Hepatocyte (in vitro differentiated cells): Measurements from ENCODE around the gene PLEKHJ1. TPM values are rescaled to one million over a fixed set of nuclear protein-coding genes. Genes with fewer than 3 reads are reported as not detected.

Source experiments
- DNase-seq: peaks from one replicate; pipeline ENCODE4 v3.0.0-alpha.2; 2016; ENCODE audit warnings: low spot score
- H2AFZ ChIP-seq: fragments of 200-600 bp; sonication (generic); 2 replicates; pipeline ENCODE4 v1.6.0; 2016; ENCODE audit warnings: antibody characterized with exemption, mild to moderate bottlenecking
- H3K27ac ChIP-seq: fragments of 200-600 bp; sonication (generic); 2 replicates; pipeline ENCODE4 v1.5.1; 2016; ENCODE audit warnings: mild to moderate bottlenecking
- H3K27me3 ChIP-seq: fragments of 200-600 bp; sonication (generic); 2 replicates; pipeline ENCODE4 v1.6.1; 2016
- H3K36me3 ChIP-seq: fragments of 200-600 bp; sonication (generic); replicated peaks from 2 replicates; pipeline ENCODE4 v1.5.1; 2016; ENCODE audit warnings: low read depth; ENCODE audit not compliant: insufficient read depth
- H3K4me1 ChIP-seq: fragments of 200-600 bp; sonication (generic); 2 replicates; pipeline ENCODE4 v1.5.1; 2016; ENCODE audit warnings: mild to moderate bottlenecking, moderate library complexity; ENCODE audit not compliant: insufficient read depth
- H3K4me2 ChIP-seq: fragments of 200-600 bp; sonication (generic); 2 replicates; pipeline ENCODE4 v1.6.0; 2016
- H3K4me3 ChIP-seq: fragments of 200-600 bp; sonication (generic); 2 replicates; pipeline ENCODE4 v1.5.1; 2016; ENCODE audit warnings: mild to moderate bottlenecking
- H3K79me2 ChIP-seq: fragments of 200-600 bp; sonication (generic); 2 replicates; pipeline ENCODE4 v1.6.0; 2017; ENCODE audit warnings: mild to moderate bottlenecking
- H3K9me2 ChIP-seq: fragments of 200-600 bp; sonication (generic); replicated peaks from 2 replicates; pipeline ENCODE4 v1.6.0; 2017; ENCODE audit warnings: mild to moderate bottlenecking; ENCODE audit not compliant: insufficient read depth
- H3K9me3 ChIP-seq: fragments of 200-600 bp; sonication (generic); 2 replicates; pipeline ENCODE4 v1.5.1; 2016; ENCODE audit warnings: low read depth, mild to moderate bottlenecking
- H4K20me1 ChIP-seq: fragments of 200-600 bp; sonication (generic); 2 replicates; pipeline ENCODE4 v1.6.0; 2016; ENCODE audit warnings: mild to moderate bottlenecking; ENCODE audit not compliant: insufficient read depth, poor library complexity, severe bottlenecking
- EZH2 ChIP-seq: fragments of 200-600 bp; sonication (generic); IDR thresholded peaks from 2 replicates; pipeline ENCODE4 v1.6.1; 2016; ENCODE audit warnings: antibody characterized with exemption, mild to moderate bottlenecking, borderline replicate concordance
- EZH2phosphoT487 ChIP-seq: fragments of 200-600 bp; sonication (generic); IDR thresholded peaks from one replicate; pipeline ENCODE4 v1.6.1; 2018; ENCODE audit warnings: antibody characterized with exemption, mild to moderate bottlenecking, low read depth, moderate library complexity; ENCODE audit not compliant: unreplicated experiment, severe bottlenecking
- WGBS: methylation state at CpG from one replicate; pipeline ENCODE4 v1.1.6; 2016; ENCODE audit warnings: low lambda C conversion rate; ENCODE audit errors: missing lambda C conversion rate; 5-methylcytosine and 5-hydroxymethylcytosine counted together
- polyA plus RNA-seq: library from polyadenylated mRNA; unstranded; fragments of >200 nt; fragmentation: Nextera tagmentation; extraction: Ambion mirVana; gene quantifications from 2 replicates; pipeline ENCODE4 v1.2.1, GENCODE V29; 2016
- total RNA-seq: library from RNA; depleted of rRNA; stranded (reverse); fragments of >200 nt; gene quantifications from 2 replicates; pipeline ENCODE4 v1.2.3, GENCODE V29; 2014
- TF ChIP-seq, protein P1 (sequence below): fragments of 200-600 bp; sonication (generic); IDR thresholded peaks from 2 replicates; pipeline ENCODE4 v1.5.1; 2016; ENCODE audit warnings: antibody characterized with exemption, mild to moderate bottlenecking; ENCODE audit not compliant: poor library complexity

The PLEKHJ1 gene
- total and polyA plus RNA-seq, 2 experiments from 2014 or later: 165 to 190 TPM

DNA sequence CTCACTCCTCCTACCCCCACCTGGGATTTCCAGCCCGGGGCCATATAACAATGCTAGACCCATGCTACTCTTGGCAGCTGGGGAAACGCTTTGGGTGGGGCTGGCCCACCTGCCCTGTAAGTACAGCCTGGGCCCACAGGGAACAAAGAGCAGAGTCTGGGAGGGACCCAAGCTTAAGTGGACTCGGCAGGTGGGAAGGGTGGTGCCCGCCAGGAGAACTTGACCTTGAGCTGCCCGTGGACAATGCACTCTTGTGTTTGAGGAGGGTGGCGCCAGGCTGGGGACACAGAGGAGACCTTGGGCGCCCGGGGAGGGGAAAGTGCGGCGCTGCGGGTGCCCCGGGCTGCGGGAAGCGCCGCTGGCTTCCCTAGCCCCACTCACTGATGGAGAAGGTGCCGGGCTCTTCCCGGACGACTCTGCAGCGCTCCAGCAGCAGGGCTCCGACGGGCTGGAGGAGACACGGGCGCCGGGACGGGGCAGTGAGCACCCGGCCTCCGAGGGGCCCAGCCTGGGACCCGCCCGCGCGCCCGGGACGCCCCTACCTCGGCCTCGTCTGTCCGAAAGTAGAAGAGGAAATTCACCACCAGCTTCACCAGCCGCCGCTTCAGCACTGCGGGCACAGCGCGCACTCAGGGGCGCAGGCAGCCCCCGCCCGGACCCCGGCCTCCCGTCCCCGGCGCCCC lies 607 bp downstream of the PLEKHJ1 start:
- Histone ChIP-seq H3K9me2 (no peaks in the 10 kb centered on the region), H3K9me3 (no peaks in the 10 kb centered on the region), H3K36me3 (no peaks in the 10 kb centered on the region), H3K27me3 (no peaks in the 10 kb centered on the region), H3K4me2 (peak overlapping the region; percentile 84), H4K20me1 (peaks cover 24% of the 10 kb centered on the region), H2AFZ (peak overlapping the region; percentile 4), H3K27ac (peak overlapping the region; percentile 97), H3K79me2 (peaks cover 77% of the 10 kb centered on the region), H3K4me1 (peaks cover 40% of the 10 kb centered on the region), H3K4me3 (peak overlapping the region; percentile 82)
- peak; percentile 80 for DNase-seq
- under 1% methylated on average over 34 of the region's 48 CpGs for WGBS
- TF ChIP-seq, protein P1, sequence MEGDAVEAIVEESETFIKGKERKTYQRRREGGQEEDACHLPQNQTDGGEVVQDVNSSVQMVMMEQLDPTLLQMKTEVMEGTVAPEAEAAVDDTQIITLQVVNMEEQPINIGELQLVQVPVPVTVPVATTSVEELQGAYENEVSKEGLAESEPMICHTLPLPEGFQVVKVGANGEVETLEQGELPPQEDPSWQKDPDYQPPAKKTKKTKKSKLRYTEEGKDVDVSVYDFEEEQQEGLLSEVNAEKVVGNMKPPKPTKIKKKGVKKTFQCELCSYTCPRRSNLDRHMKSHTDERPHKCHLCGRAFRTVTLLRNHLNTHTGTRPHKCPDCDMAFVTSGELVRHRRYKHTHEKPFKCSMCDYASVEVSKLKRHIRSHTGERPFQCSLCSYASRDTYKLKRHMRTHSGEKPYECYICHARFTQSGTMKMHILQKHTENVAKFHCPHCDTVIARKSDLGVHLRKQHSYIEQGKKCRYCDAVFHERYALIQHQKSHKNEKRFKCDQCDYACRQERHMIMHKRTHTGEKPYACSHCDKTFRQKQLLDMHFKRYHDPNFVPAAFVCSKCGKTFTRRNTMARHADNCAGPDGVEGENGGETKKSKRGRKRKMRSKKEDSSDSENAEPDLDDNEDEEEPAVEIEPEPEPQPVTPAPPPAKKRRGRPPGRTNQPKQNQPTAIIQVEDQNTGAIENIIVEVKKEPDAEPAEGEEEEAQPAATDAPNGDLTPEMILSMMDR: no peak
- no peak for TF ChIP-seq EZH2
- TF ChIP-seq EZH2phosphoT487: no peak

DNA sequence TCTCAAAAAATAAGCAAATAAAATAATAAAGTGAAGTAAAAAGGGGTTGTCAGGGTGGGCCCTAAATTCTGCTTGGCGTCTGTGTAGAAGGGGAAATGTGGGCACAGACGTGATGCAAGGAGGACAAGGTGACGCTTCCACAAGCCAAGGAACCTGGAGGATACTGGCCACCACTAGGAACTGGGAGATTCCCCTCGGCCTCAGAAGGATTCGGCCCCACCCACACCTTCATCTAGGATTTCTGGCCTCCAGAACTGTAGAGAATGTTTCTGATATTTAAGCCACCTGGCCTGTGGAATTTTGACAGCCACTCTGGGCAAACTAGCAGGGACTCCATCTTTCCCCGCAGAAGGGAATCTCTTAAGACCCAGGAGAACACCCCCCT lies 1.1 kb downstream of the PLEKHJ1 start:
- peak overlapping the region; percentile 97 for H3K27ac ChIP-seq
- H3K9me3 ChIP-seq: no peaks in the 10 kb centered on the region
- DNase-seq: no peak
- H3K4me1 ChIP-seq: peaks cover 35% of the 10 kb centered on the region
- H3K36me3 ChIP-seq: no peaks in the 10 kb centered on the region
- TF ChIP-seq, protein P1: no peak
- no peak for TF ChIP-seq EZH2
- TF ChIP-seq EZH2phosphoT487: no peak
- WGBS: 38% methylated on average over 6 of the region's 6 CpGs
- no peaks in the 10 kb centered on the region for H3K9me2 ChIP-seq
- peaks cover 20% of the 10 kb centered on the region for H4K20me1 ChIP-seq
- no peaks in the 10 kb centered on the region for H3K27me3 ChIP-seq
- peak overlapping the region; percentile 82 for H3K4me3 ChIP-seq
- H3K4me2 ChIP-seq: peak overlapping the region; percentile 84
- H2AFZ ChIP-seq: no peak overlapping the region
- H3K79me2 ChIP-seq: peaks cover 72% of the 10 kb centered on the region

DNA sequence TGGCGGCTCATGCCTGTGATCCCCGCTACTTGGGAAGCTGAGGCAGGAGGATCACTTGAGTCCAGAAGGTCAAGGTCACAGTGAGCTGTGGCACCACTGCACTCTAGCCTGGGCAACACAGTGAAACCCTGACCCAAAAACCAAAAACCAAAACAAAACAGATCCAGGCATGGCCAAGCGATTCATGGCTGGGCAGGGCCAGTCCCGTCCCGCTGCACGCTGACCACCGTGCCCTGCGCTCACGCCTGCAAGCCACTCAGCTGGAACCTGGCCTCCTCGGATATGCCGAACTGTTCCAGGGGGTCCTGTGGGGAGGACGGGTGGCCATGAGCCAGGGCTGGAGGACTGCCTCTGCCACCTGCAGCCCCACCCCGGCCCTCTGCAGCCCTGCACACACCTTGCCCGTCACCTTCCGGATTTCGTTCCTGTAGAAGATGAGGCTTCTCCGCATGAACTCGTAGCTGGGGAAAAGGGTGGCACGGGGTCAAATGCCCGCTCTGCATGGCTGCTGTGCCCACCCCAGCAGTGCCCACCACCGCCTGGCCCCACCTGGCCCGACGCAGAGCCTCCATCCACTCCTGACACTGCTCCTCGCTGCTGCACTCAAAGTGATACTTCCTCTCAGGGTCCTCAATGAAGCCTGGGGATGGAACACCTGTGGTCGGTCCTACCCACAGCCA lies 2.4 kb downstream of the PLEKHJ1 start:
- no peak for DNase-seq
- Histone ChIP-seq H3K79me2 (peaks cover 59% of the 10 kb centered on the region), H3K4me1 (peaks cover 27% of the 10 kb centered on the region), H3K4me3 (no peak overlapping the region), H3K9me3 (no peaks in the 10 kb centered on the region), H3K27ac (peak overlapping the region; percentile 97), H3K36me3 (no peaks in the 10 kb centered on the region), H4K20me1 (peaks cover 11% of the 10 kb centered on the region), H3K9me2 (no peaks in the 10 kb centered on the region), H3K4me2 (peak overlapping the region; percentile 84), H2AFZ (no peak overlapping the region), H3K27me3 (no peaks in the 10 kb centered on the region)
- WGBS: 95% methylated on average over 23 of the region's 25 CpGs
- TF ChIP-seq, protein P1: no peak
- no peak for TF ChIP-seq EZH2phosphoT487
